Measurements from ENCODE around the gene ZDHHC20. TPM values are rescaled to one million over a fixed set of nuclear protein-coding genes. Genes with fewer than 3 reads are reported as not detected.
"Not testable (repeated sequence)": the region's sequence is repeated elsewhere in the genome, so short reads cannot be mapped to it uniquely, and the experiment has no call there.

ZDHHC20 gene
- total RNA-seq, 4 donors from 2014 or later: 20.7 to 161 (median 61.9) TPM

GRCh38 chr13:21413013-21413412, 46.1 kb downstream of the ZDHHC20 start:
- intact Hi-C loops (cut with DNase I; ENCODE audit: low total_unique reads): no loop called here
- TF ChIP-seq CTCF (IDR thresholded peaks at IDR 0.05): no peak
- TF ChIP-seq POLR2A (IDR thresholded peaks at IDR 0.05): no peak
- H3K27me3 ChIP-seq: no peaks in the 10 kb centered on the region
- no peaks in the 10 kb centered on the region for H3K36me3 ChIP-seq
- H3K27ac ChIP-seq: no peak overlapping the region
- H3K4me1 ChIP-seq: no peaks in the 10 kb centered on the region
- H3K9me3 ChIP-seq: no peaks in the 10 kb centered on the region
- DNase-seq: no peak
- no peak overlapping the region for H3K4me3 ChIP-seq

DNA sequence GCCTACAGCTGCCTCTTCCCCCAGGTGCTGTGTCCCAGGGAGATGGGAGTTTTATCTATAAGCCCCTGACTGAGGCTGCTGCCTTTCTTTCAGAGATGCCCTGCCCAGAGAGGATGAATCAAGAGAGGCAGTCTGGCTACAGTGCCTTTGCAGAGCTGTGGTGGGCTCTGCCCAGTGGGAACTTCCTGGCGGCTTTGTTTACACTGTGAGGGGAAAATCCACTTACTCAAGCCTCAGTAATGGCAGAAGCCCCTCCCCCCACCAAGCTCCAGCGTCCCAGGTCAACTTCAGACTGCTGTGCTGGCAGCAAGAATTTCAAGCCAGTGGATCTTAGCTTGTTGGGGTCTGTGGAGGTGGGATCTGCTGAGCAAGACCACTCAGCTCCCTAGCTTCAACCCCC, 48.6 kb downstream of the ZDHHC20 start:
- H3K9me3 ChIP-seq; H3K27ac ChIP-seq; H3K27me3 ChIP-seq; H3K36me3 ChIP-seq; H3K4me1 ChIP-seq; DNase-seq; intact Hi-C loops (cut with DNase I; ENCODE audit: low total_unique reads); H3K4me3 ChIP-seq: not testable (repeated sequence)

- H3K27ac ChIP-seq: no peak overlapping the region
- no peaks in the 10 kb centered on the region for H3K9me3 ChIP-seq
- TF ChIP-seq POLR2A (IDR thresholded peaks at IDR 0.05): no peak
- no peak for TF ChIP-seq CTCF (IDR thresholded peaks at IDR 0.05)
- no peaks in the 10 kb centered on the region for H3K27me3 ChIP-seq
- H3K4me1 ChIP-seq: no peaks in the 10 kb centered on the region
- no peaks in the 10 kb centered on the region for H3K36me3 ChIP-seq
- intact Hi-C loops (cut with DNase I; ENCODE audit: low total_unique reads): no loop called here
- no peak overlapping the region for H3K4me3 ChIP-seq
- no peak for DNase-seq
Measured at GRCh38 chr13:21405309-21405708, 53.8 kb downstream of the ZDHHC20 start.

DNA sequence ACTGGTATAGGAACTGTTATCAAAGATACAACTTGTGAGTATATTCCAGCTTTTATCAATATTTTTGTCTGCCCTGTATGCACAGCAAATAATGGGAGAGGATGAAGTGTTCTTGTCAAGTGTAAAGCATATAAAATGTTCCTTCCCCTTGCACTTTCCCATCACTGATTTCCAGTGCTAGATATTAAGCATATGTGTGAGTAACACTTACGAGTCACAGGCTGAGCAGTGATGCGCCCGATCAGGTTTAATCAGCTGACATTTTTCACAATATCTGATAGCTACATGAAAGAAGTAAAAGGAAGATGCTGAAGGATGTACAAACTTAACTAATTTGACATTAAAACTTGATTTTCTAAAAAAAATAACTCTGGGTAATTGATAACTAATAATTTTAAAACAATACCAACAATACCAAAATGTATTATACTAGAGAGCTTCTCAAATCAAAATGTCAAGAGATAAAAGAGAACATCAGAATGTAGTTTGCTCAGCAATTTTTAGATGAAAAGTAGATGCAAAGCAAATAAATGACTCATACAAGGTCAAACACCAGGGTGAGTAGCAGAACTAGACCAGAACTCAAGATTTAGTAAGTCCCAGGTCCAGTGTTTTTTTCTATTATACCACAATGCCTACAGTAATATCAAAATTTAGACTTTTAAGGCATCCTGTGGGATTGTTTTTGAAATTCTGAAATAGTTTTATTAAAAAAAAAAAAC, 56.4 kb downstream of the ZDHHC20 start:
- Histone ChIP-seq H3K27me3 (no peaks in the 10 kb centered on the region), H3K9me3 (no peaks in the 10 kb centered on the region), H3K4me1 (no peaks in the 10 kb centered on the region), H3K27ac (no peak overlapping the region), H3K4me3 (no peak overlapping the region), H3K36me3 (no peaks in the 10 kb centered on the region)
- DNase-seq: no peak
- intact Hi-C loops (cut with DNase I; ENCODE audit: low total_unique reads): no loop called here
- no peak for TF ChIP-seq POLR2A (IDR thresholded peaks at IDR 0.05)
- TF ChIP-seq CTCF (IDR thresholded peaks at IDR 0.05): no peak

DNA sequence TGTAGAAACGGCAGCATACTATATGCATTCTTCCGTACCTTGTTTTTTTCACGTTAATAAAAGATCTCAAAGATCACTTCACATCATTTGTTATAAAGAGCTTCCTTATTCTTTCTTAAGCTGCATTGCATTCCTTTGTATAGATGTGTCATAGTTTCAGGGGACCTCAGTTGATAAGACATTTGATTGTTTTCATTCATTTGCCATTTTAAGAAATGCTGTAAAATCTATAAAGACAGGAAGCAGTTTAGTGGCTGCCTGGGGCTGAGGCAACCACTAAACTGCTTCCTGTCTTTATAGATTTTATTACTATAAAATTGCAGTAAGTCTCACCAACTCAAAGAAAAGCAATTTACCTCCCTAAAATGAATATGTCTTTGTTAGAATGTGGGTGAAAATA, 59.4 kb downstream of the ZDHHC20 start:
- no peak overlapping the region for H3K27ac ChIP-seq
- H3K4me1 ChIP-seq: no peaks in the 10 kb centered on the region
- TF ChIP-seq CTCF (IDR thresholded peaks at IDR 0.05) (no peak), POLR2A (IDR thresholded peaks at IDR 0.05) (no peak)
- intact Hi-C loops (cut with DNase I; ENCODE audit: low total_unique reads): no loop called here
- no peak for DNase-seq
- no peaks in the 10 kb centered on the region for H3K9me3 ChIP-seq
- no peak overlapping the region for H3K4me3 ChIP-seq
- H3K27me3 ChIP-seq: no peaks in the 10 kb centered on the region
- no peaks in the 10 kb centered on the region for H3K36me3 ChIP-seq

GRCh38 chr13:21395953-21396352, 63.1 kb downstream of the ZDHHC20 start:
- no peak overlapping the region for H3K27ac ChIP-seq
- no peak for TF ChIP-seq CTCF (IDR thresholded peaks at IDR 0.05)
- TF ChIP-seq POLR2A (IDR thresholded peaks at IDR 0.05): no peak
- no peak for DNase-seq
- H3K4me1 ChIP-seq: no peaks in the 10 kb centered on the region
- no peaks in the 10 kb centered on the region for H3K9me3 ChIP-seq
- H3K4me3 ChIP-seq: no peak overlapping the region
- H3K27me3 ChIP-seq: no peaks in the 10 kb centered on the region
- intact Hi-C loops (cut with DNase I; ENCODE audit: low total_unique reads): no loop called here
- no peaks in the 10 kb centered on the region for H3K36me3 ChIP-seq

Data from uterus (tissue), 4 donors.